Right lobe of liver (tissue), 6 donors: ENCODE measurements around the gene IGF1R. TPM values are rescaled to one million over a fixed set of nuclear protein-coding genes. Genes with fewer than 3 reads are reported as not detected.

ENCODE experiments used
- ATAC-seq, 4 donors: fragments of 200-7000 bp; cut with Tn5 transposase; one replicate each; pipeline ENCODE4 v1.9.1; 2020; ENCODE audit warnings: mild to moderate bottlenecking in 4 of 4, moderate library complexity in 4 of 4
- DNase-seq, 3 donors: peaks; one replicate each; pipeline ENCODE4 v3.0.0-alpha.2; 2020
- H3K27ac ChIP-seq, 3 donors: fragments of 200-600 bp; one replicate each; pipeline ENCODE4 v1.8.0; 2022
- H3K27me3 ChIP-seq, 2 donors: fragments of 200-600 bp; one replicate each; pipeline ENCODE4 v1.8.0; 2022
- H3K36me3 ChIP-seq, 4 donors: fragments of 200-600 bp; sonication (generic) in 1 of 4; one replicate each; pipeline versions ENCODE4 v1.5.1 to v1.8.0; 2017 to 2022; ENCODE audit warnings: control low read depth in 1 of 4
- H3K4me1 ChIP-seq, 4 donors: fragments of 200-600 bp; sonication (generic) in 1 of 4; one replicate each; pipeline versions ENCODE4 v1.5.1 to v1.8.0; 2017 to 2022; ENCODE audit warnings: control low read depth in 1 of 4
- H3K4me3 ChIP-seq, 3 donors: fragments of 200-600 bp; one replicate each; pipeline ENCODE4 v1.8.0; 2022
- H3K9me3 ChIP-seq, 4 donors: fragments of 200-600 bp; sonication (generic) in 1 of 4; one replicate each; pipeline versions ENCODE4 v1.5.1 to v1.8.0; 2017 to 2022; ENCODE audit warnings: control low read depth in 1 of 4
- POLR2A ChIP-seq: fragments of 450-650 bp; IDR thresholded peaks from one replicate; pipeline ENCODE4 v1.6.1; 2017; ENCODE audit warnings: antibody characterized with exemption, mild to moderate bottlenecking
- WGBS: methylation state at CpG from one replicate; pipeline ENCODE4 v1.1.6; 2018; ENCODE audit warnings: low coverage, low lambda C conversion rate; ENCODE audit not compliant: insufficient coverage; ENCODE audit errors: missing lambda C conversion rate; 5-methylcytosine and 5-hydroxymethylcytosine counted together
- intact Hi-C, 2 donors: fragments of 100-400 bp; cut with DNase I; formaldehyde crosslinking; loops; one replicate each; pipeline versions ENCODE4 v1.11.2 to v1.14.1; 2022
- total RNA-seq, 6 experiments: library from RNA; depleted of rRNA in 2 of 6; stranded (reverse); fragments of >200 nt in 2 of 6; fragmentation: NEBNext Ultra II Directional in 3 of 6; extraction: Animal tissue kit (Norgen Biotek cat#: 25700) in 3 of 6; gene quantifications; one replicate each; pipeline versions ENCODE4 v1.1.0 to v1.2.4, GENCODE V29; 2016 to 2023
- TF ChIP-seq, protein P1 (sequence below), 4 donors: fragments of 200-600 bp in 3 of 4; fragments of 450-650 bp in 1 of 4; IDR thresholded peaks; one replicate each; pipeline versions ENCODE4 v1.5.1 to v1.8.0; 2016 to 2022; ENCODE audit warnings: antibody characterized with exemption in 4 of 4, mild to moderate bottlenecking in 2 of 4
- donor health status: DM: no; HTN: yes; CAD: no.
- donor health status: DM: no; HTN: no; CAD: no.
- donor health status: DM: no; HTN: no; CAD: no.
- donor health status: DM: no; HTN: yes; CAD: no.
- donor health status: DM: no; HTN: yes; CAD: no.

Gene IGF1R
- total RNA-seq, 6 experiments from 2014 or later = 2.5 to 5.3 (median 3.8) TPM

DNA sequence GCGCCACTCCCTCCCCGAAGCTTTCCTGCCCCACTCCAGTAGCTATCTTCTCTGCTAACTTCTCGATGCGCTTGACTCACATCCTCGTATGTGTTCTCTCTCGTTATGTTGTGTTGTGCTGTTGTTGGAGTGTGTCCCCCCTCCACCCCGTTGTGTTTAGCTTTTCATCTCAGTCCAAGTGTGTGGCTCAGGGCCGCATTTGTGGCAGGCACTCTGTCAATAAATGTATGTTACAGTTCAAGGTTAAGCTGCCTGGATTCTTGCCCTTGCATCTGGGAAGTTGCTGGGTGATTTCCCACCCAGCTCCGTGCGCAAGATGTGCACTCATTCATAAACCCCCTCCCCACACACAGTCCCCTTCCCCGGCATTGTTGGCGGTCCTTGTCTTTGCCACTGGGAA, 287.4 kb downstream of the IGF1R start:
- Histone ChIP-seq H3K27me3 (no peaks in the 10 kb centered on the region), H3K27ac (no peak overlapping the region), H3K4me3 (no peak overlapping the region), H3K4me1 (no peaks in the 10 kb centered on the region), H3K36me3 (no peaks in the 10 kb centered on the region), H3K9me3 (no peaks in the 10 kb centered on the region)
- intact Hi-C loops = no loop called here
- peak in 1 of 4 donors; percentile 14 for ATAC-seq
- TF ChIP-seq, protein P1, sequence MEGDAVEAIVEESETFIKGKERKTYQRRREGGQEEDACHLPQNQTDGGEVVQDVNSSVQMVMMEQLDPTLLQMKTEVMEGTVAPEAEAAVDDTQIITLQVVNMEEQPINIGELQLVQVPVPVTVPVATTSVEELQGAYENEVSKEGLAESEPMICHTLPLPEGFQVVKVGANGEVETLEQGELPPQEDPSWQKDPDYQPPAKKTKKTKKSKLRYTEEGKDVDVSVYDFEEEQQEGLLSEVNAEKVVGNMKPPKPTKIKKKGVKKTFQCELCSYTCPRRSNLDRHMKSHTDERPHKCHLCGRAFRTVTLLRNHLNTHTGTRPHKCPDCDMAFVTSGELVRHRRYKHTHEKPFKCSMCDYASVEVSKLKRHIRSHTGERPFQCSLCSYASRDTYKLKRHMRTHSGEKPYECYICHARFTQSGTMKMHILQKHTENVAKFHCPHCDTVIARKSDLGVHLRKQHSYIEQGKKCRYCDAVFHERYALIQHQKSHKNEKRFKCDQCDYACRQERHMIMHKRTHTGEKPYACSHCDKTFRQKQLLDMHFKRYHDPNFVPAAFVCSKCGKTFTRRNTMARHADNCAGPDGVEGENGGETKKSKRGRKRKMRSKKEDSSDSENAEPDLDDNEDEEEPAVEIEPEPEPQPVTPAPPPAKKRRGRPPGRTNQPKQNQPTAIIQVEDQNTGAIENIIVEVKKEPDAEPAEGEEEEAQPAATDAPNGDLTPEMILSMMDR (IDR thresholded peaks at IDR 0.05) = no peak
- no peak for TF ChIP-seq POLR2A
- DNase-seq = no peak
- 65% methylated on average over 12 of the region's 12 CpGs for WGBS

DNA sequence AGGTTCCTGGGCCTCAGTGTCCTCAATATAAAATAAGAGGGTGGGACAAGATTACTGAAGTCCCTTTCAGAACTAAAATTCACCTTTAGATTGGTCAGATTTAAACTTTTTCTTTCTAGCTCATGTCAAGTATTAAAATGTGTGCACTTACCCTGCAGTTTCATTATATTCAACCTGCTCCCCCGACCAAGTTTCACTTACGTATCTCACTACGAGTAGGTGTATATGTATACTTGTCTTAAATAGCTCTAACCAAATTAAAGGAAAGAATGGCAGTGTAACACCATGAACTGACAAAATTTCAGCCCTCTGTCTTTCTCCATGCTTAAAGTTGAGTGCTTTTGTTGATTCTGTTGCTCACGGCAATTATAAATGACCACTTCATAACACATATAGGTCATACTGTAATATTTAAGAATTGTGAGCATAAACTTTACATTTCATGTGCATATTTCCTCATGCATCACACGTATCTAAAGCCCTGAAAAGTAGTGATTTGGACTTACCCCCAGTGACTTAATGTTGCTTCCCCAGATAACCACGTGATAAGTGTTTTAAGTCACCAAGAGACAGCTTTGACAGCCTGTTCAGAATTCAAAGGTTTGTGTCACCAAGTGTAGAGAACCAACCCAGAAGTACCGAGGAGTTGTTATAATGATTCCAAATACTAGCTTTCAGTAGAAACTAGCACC, 289.2 kb downstream of the IGF1R start:
- Histone ChIP-seq H3K27ac (no peak overlapping the region), H3K4me1 (no peaks in the 10 kb centered on the region), H3K36me3 (no peaks in the 10 kb centered on the region), H3K4me3 (no peak overlapping the region), H3K27me3 (no peaks in the 10 kb centered on the region), H3K9me3 (no peaks in the 10 kb centered on the region)
- DNase-seq (no peak), ATAC-seq (no peak)
- intact Hi-C loops = no loop called here
- WGBS = 71% methylated on average over 7 of the region's 7 CpGs
- TF ChIP-seq, protein P1 (IDR thresholded peaks at IDR 0.05) = no peak
- no peak for TF ChIP-seq POLR2A

DNA sequence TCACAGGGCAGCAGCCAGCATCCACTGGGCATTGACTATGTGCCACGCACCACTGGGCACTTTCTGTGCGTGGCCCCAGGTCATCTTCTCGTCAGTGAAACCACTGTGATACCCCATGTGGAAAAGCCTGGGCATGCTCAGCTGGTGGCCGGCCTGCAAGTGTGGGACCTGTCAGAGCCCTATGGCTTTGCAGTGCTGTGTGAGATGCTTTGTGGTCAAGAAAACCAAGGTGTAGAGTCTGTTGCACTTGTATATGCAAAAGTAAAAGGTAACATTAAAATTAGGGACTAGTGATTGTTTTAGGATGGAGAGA, 289.7 kb downstream of the IGF1R start:
- no peaks in the 10 kb centered on the region for H3K27me3 ChIP-seq
- DNase-seq (no peak), ATAC-seq (no peak)
- H3K9me3 ChIP-seq = no peaks in the 10 kb centered on the region
- H3K4me3 ChIP-seq = no peak overlapping the region
- WGBS = 45% methylated on average over 2 of the region's 4 CpGs
- H3K27ac ChIP-seq = no peak overlapping the region
- intact Hi-C loops = no loop called here
- TF ChIP-seq, protein P1 (IDR thresholded peaks at IDR 0.05) = no peak
- no peak for TF ChIP-seq POLR2A
- H3K36me3 ChIP-seq = no peaks in the 10 kb centered on the region
- no peaks in the 10 kb centered on the region for H3K4me1 ChIP-seq

DNA sequence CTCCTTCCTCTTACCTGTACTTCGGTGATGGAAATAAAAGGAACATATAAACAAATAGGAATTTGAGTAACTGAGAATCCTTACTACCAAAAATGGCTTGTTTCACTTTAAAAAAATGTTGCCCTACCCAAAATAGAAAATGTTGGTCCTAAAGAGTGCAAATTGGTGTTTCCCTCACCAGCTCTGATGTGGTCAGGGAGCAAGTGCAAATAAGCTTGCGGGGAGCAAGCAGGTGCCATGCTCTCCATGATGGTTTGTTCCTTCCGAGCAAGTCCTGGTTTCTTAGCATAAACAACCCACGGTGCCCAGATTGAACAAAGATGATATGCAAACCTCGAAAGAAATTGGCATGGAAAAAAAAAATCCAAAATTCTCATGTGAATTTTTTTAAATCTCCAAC, 290.5 kb downstream of the IGF1R start:
- WGBS = 76% methylated on average over 4 of the region's 5 CpGs

More for the DNA sequence above, 290.5 kb downstream of the IGF1R start:
- no peak overlapping the region for H3K4me3 ChIP-seq
- TF ChIP-seq, protein P1 (IDR thresholded peaks at IDR 0.05) = no peak
- no peak for TF ChIP-seq POLR2A
- intact Hi-C loops = no loop called here
- no peak for ATAC-seq
- no peaks in the 10 kb centered on the region for H3K9me3 ChIP-seq
- DNase-seq = no peak
- H3K4me1 ChIP-seq = no peaks in the 10 kb centered on the region
- H3K27me3 ChIP-seq = no peaks in the 10 kb centered on the region
- H3K27ac ChIP-seq = no peak overlapping the region
- H3K36me3 ChIP-seq = no peaks in the 10 kb centered on the region
